ENCODE results near the gene FRMPD4. TPM values are rescaled to one million over a fixed set of nuclear protein-coding genes. Genes with fewer than 3 reads are reported as not detected.

Gene FRMPD4
- total RNA-seq, 1 donor from 2014 or later, result not detected

DNA sequence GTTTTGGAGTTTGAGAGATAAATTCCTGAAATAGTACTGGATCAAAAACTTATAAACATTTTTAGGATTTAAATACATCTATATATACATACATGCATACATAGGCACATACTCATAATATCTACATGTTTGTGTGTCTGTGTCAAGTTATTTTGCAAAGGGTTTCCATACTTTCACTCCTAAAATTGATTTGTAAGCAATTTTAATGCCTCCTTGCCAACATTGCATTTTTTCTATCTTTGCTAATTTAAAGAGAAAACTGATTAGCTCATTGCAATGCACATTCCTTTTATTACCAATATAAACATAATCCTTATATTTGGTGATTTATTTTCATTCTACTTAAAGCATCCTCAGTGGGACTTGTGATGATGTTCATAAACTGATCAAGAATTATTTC is 258.3 kb downstream of the FRMPD4 start:
- intact Hi-C loops (cut with micrococcal nuclease), result no loop called here
- ATAC-seq (ENCODE audit: low read depth) (no peak), DNase-seq (no peak)
- ChIA-PET CTCF (no interaction called here), POLR2A (no interaction called here)
- H3K9me3 Mint-ChIP-seq, result peaks cover 5% of the 10 kb centered on the region
- H3K4me3 Mint-ChIP-seq, result no peak overlapping the region
- H3K36me3 Mint-ChIP-seq (ENCODE audit: low read depth), result no peaks in the 10 kb centered on the region
- TF ChIP-seq, protein P1, sequence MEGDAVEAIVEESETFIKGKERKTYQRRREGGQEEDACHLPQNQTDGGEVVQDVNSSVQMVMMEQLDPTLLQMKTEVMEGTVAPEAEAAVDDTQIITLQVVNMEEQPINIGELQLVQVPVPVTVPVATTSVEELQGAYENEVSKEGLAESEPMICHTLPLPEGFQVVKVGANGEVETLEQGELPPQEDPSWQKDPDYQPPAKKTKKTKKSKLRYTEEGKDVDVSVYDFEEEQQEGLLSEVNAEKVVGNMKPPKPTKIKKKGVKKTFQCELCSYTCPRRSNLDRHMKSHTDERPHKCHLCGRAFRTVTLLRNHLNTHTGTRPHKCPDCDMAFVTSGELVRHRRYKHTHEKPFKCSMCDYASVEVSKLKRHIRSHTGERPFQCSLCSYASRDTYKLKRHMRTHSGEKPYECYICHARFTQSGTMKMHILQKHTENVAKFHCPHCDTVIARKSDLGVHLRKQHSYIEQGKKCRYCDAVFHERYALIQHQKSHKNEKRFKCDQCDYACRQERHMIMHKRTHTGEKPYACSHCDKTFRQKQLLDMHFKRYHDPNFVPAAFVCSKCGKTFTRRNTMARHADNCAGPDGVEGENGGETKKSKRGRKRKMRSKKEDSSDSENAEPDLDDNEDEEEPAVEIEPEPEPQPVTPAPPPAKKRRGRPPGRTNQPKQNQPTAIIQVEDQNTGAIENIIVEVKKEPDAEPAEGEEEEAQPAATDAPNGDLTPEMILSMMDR (IDR thresholded peaks at IDR 0.05), result no peak
- no peaks in the 10 kb centered on the region for H3K4me1 Mint-ChIP-seq
- H3K27me3 Mint-ChIP-seq, result no peaks in the 10 kb centered on the region
- H3K27ac Mint-ChIP-seq, result no peak overlapping the region

DNA sequence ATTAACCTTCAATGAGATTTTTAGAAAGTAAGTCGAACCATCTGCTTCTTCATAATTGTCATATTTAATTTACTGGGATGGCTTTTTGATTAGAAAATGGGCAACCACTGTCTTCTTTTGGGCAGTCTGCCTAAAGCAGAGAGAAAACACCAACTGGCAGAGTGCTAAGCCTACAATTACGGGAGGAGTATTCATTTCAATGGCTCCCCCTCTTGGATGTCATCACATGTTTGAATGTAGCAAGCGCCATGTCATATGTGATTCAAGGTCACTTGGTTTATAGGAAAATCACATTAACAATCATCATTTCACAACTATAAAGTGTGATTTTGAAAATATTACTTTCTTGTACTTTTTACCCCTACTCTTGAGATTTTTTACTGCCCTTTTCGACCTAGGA is 261.9 kb downstream of the FRMPD4 start:
- no peak overlapping the region for H3K27ac Mint-ChIP-seq
- H3K36me3 Mint-ChIP-seq (ENCODE audit: low read depth), result no peaks in the 10 kb centered on the region
- CTCF ChIA-PET, result no interaction called here
- no peak overlapping the region for H3K4me3 Mint-ChIP-seq
- ATAC-seq (ENCODE audit: low read depth) (no peak), DNase-seq (no peak)
- TF ChIP-seq, protein P1 (IDR thresholded peaks at IDR 0.05), result no peak
- H3K9me3 Mint-ChIP-seq, result no peaks in the 10 kb centered on the region
- POLR2A ChIA-PET, result no interaction called here
- H3K27me3 Mint-ChIP-seq, result peaks cover 2% of the 10 kb centered on the region
- no peaks in the 10 kb centered on the region for H3K4me1 Mint-ChIP-seq
- intact Hi-C loops (cut with micrococcal nuclease), result no loop called here

DNA sequence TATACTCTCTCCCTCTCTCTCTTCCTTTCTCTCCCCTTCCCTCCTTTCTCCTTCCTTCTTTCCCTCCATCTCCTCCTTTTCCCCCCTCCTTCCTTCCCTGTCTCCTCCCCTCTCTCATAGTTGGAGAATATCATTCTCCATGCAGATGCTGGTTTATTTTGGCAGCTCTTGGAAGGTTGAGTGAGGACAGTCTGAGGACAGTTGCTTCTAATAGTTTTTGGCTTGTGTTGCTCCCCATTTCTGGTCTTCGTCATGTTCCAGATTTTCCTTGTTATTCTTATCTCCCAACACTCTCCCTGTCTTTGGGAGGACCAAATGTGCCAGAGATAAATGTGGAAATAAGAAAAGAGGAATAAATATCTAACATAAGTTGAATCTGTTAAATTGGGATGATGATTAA is 263.0 kb downstream of the FRMPD4 start:
- ChIA-PET CTCF (no interaction called here), POLR2A (no interaction called here)
- H3K27ac Mint-ChIP-seq, result no peak overlapping the region
- intact Hi-C loops (cut with micrococcal nuclease), result no loop called here
- no peak for ATAC-seq (ENCODE audit: low read depth)
- peaks cover 2% of the 10 kb centered on the region for H3K27me3 Mint-ChIP-seq
- no peaks in the 10 kb centered on the region for H3K4me1 Mint-ChIP-seq
- TF ChIP-seq, protein P1 (IDR thresholded peaks at IDR 0.05), result no peak
- H3K9me3 Mint-ChIP-seq, result no peaks in the 10 kb centered on the region
- no peaks in the 10 kb centered on the region for H3K36me3 Mint-ChIP-seq (ENCODE audit: low read depth)
- DNase-seq, result no peak
- no peak overlapping the region for H3K4me3 Mint-ChIP-seq

DNA sequence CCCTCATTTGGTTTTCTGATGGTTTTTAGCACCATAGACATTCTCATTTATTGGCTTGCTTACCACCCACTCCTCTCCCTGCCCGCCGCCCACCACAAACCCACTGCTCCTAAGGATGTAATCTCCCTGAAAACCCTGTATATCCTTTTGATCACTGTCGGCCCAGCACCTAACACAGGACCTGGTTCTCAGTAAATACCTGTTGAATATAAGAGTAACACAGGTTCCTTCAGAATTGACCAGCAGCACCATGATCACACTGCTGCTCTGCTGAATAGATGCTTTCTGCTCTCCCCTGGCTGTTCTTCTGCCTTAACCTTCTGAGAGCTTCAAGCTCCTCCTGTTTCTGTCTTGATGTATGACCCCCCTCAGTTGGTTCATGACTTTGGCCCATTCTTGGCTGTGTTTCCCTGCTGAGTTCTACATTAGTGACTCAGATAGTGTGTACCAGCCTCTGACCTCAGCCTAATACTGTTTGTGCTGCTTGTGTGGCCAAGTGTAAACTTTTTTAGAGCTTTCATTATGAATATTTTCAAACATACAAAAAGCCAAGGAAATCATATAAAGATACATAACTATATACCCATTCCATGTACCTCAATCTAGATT is 265.3 kb downstream of the FRMPD4 start:
- Mint-ChIP-seq H3K27ac (no peak overlapping the region), H3K4me1 (no peaks in the 10 kb centered on the region), H3K9me3 (no peaks in the 10 kb centered on the region), H3K27me3 (peaks cover 4% of the 10 kb centered on the region), H3K4me3 (no peak overlapping the region), H3K36me3 (ENCODE audit: low read depth) (no peaks in the 10 kb centered on the region)
- CTCF ChIA-PET, result no interaction called here
- intact Hi-C loops (cut with micrococcal nuclease), result no loop called here
- no peak for ATAC-seq (ENCODE audit: low read depth)
- DNase-seq, result no peak
- TF ChIP-seq, protein P1 (IDR thresholded peaks at IDR 0.05), result no peak
- POLR2A ChIA-PET, result no interaction called here

DNA sequence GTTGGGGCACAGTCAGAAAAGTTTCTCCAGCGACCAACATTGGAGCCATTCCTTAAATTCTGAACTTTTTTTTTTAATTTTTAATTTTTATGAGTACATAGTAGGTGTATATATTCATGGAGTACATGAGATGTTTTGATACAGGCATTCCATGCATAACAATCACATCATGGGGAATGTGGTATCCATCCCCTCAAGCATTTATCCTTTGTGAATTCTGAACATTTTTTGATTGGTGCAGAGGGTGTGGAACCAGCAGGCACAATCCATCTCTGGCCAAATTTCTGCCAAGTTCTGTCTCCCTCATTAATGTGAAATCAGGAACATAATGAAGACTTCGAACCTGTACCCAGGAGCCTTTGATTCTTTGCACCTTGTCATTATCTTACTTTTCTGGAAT is 267.0 kb downstream of the FRMPD4 start:
- no peak for ATAC-seq (ENCODE audit: low read depth)
- intact Hi-C loops (cut with micrococcal nuclease), result no loop called here
- TF ChIP-seq, protein P1 (IDR thresholded peaks at IDR 0.05), result no peak
- H3K9me3 Mint-ChIP-seq, result no peaks in the 10 kb centered on the region
- H3K4me1 Mint-ChIP-seq, result no peaks in the 10 kb centered on the region
- H3K27ac Mint-ChIP-seq, result no peak overlapping the region
- no peak overlapping the region for H3K4me3 Mint-ChIP-seq
- ChIA-PET CTCF (no interaction called here), POLR2A (no interaction called here)
- H3K27me3 Mint-ChIP-seq, result peaks cover 4% of the 10 kb centered on the region
- DNase-seq, result no peak
- H3K36me3 Mint-ChIP-seq (ENCODE audit: low read depth), result no peaks in the 10 kb centered on the region

Measured in activated B cell treated with CpG ODN at 0.5 μM for 24 hours (primary cell).